HG02884 (cell line): Measurements from ENCODE around the gene EDAR.

Source experiments
- ATAC-seq: cut with Tn5 transposase; IDR thresholded peaks from one replicate; pipeline ENCODE4 v1.9.1; 2021; ENCODE audit warnings: mild to moderate bottlenecking, moderate library complexity; ENCODE audit not compliant: unreplicated experiment

EDAR gene

GRCh38 chr2:109005686-109006204 lies 16.7 kb upstream of the EDAR start:
- ATAC-seq, result no peak

- ATAC-seq, result no peak
Observed at GRCh38 chr2:109001201-109001600, 12.2 kb upstream of the EDAR start.

- ATAC-seq, result no peak
Observed at GRCh38 chr2:109000738-109001137, 11.7 kb upstream of the EDAR start.

GRCh38 chr2:108998911-108999310 lies 9.9 kb upstream of the EDAR start:
- ATAC-seq, result no peak

GRCh38 chr2:108994178-108994577 lies 5.2 kb upstream of the EDAR start:
- no peak for ATAC-seq

GRCh38 chr2:108993095-108993937 lies 4.3 kb upstream of the EDAR start:
- ATAC-seq, result no peak

GRCh38 chr2:108988076-108988795 lies 784 bp downstream of the EDAR start:
- no peak for ATAC-seq

GRCh38 chr2:108986916-108987510 lies 2.0 kb downstream of the EDAR start:
- ATAC-seq, result no peak

DNA sequence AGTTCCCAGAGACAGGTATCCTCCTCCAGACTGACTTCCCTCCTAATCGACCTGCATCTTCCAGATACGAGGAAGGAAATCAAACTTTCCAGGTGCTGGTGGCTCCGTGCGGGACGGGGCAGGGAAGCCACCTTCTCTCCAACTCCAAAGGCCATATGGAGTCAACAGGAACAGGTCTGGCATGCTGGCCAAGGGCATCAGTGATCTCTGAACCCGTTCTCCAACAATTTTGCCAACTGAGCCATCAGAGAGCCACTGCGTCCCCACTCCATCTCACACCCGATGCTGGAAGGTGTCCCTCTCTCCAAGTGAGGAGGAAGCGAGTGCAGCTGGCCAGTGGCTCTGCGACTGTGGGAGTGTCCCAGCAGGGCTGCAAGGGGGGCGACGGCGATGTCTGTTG lies 5.4 kb downstream of the EDAR start:
- no peak for ATAC-seq

- ATAC-seq, result no peak
Observed at GRCh38 chr2:108983061-108983460, 6.0 kb downstream of the EDAR start.

GRCh38 chr2:108982259-108982679 lies 6.8 kb downstream of the EDAR start:
- ATAC-seq, result no peak

DNA sequence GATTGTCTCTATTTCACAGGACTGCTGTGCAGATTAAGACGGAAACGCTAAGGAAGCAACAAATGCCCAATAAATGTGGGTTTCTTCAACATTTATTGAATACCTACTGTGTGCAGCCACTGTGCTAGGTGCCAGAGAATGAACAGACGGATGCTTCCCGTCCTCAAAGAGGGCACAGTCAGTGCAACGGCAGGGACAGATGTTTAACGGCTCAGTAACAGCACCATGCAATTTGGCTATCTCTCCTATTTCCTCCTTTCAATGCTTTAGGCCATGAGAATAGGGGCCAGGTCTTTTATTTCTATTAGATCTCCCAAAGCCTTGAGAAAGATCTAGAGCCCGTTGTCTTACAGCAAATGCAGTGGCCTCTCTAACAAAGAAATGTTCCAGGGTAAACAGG lies 7.2 kb downstream of the EDAR start:
- no peak for ATAC-seq

- no peak for ATAC-seq
Observed at GRCh38 chr2:108980076-108980475, 8.9 kb downstream of the EDAR start.

DNA sequence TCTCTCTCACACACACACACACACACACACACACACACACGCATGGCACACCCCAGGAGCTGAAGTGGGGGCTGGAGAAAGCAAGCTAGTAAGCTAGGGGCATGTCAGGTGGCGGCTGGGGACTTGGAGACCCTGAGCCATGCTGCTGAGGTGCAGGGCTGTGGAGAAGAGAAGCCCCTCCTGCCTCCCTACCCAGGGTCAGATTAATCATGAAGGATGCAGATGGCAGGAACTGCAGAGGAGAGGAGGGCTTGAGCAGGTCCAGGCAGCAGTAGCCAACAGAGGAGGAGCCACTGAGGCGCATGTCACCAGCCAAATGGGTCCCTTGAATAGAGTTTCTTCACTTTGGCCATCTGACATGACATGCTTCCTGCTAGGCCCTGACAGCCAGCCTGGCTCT lies 9.6 kb downstream of the EDAR start:
- no peak for ATAC-seq

DNA sequence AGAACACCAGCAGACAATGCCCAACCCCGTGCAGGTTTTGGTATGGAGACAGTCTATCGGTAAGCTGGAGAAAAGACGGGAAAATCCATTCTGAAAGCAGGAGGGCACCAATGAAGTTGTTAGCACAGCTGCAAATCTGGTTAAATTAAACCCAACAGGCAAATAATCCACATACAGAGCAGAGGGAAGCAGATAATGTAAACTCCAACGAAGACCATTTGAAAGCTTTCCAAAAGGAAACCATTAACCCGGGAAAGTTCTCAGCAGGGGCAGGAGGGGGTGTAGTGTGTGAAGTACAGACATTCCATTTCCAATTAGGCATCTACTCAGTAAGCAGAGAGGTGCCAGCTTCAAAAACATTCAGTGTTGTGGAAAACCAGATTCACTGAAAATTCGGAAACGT lies 10.3 kb downstream of the EDAR start:
- no peak for ATAC-seq

DNA sequence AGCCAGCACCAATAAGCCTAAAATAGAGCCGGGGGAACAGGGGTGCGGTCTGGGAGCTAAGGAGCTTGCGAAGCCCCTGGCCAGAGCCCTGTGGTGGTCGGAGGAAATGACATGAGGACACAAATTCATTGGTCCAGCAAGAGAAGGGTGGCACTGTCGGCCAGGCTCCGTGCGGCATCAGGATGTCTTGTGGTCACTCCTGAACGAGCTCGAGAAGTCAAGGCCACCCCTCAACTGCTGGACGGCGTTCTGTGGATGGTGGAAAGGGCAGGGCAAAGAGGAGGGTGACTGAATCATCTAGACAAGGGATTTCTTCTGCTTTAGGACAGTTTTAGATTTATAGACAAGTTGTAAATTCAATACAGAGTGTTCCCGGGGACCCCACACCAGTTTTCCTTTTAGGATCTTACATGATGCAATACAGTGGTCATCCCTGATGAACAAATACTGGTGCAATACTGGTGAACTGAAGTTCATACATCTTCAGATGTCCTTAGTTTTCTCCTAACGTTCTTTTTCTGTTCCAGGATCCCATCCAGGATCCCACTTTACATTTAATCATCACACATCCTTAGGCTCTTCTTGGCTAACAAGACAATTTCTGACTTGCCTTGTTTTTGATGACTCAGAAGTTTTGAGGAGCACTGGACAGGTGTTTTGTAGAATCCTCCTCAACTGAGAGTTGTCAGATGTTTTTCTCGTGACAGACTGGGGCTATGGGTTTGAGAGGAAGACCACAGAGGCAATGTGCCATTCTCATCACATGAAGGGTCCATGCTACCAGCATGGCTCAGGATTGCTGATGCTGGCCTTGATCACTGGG lies 13.2 kb downstream of the EDAR start:
- ATAC-seq, result no peak

- ATAC-seq, result no peak
Observed at GRCh38 chr2:108974674-108975073, 14.3 kb downstream of the EDAR start.

DNA sequence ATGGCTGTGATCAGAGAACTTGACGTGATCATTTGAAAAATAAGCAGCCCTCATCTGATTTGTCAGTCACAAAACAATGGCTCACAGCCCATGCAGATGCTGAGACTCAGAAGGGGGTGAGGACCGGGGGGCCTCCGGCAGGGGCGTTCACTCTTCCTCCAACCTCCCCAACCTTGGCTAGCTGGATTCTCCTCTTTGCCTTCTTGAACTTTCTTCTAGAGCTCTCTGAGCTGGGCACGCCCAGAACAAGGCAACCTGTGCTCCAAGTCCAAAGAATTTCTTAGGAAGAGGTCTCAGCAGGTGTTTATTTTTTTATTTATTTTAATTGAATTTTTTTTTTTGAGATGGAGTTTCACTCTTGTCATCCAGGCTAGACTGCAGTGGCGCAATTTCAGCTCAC lies 16.4 kb downstream of the EDAR start:
- ATAC-seq, result no peak

DNA sequence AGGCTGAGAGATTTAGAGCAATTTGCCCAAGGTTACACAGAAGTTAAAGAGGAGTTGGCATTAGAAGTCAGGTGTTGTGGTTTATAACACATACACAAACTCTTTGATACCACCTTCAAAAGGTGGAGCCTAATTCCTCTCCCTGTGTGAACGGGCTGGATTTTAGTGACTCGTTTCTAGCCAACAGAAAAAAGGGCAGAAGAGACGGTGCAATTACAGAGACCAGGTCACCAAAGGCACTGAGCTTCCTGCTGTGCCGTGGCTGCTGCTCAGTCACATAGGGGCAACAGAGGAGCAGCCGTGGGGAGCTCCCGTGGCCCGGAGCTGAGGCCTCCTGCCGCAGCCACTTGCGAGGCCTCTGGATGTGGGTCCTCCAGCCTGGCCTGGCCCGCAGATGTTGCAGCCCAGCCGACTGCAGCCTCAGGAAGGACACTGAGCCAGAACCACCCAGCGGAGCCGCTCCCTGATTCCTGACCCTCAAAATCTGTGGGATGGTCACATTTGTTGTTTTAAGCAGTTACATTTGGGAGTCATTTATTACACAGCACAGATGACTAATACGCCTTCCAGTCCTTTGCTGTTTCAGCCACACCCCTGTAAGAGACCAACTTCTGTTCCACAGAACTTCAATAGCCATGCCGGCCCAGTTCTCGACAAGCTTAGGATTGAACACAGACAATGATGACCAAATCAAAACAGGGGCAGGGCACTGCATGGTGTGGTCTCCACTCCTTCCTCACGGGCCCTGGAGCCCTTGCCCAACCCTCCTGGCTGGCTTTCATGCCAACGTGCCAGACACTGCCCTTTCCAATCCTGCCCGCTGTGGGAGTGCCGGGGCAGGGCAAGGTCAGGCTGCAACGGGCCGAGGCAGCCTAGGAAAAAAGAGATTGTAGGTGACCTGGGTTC lies 17.1 kb downstream of the EDAR start:
- ATAC-seq, result no peak

DNA sequence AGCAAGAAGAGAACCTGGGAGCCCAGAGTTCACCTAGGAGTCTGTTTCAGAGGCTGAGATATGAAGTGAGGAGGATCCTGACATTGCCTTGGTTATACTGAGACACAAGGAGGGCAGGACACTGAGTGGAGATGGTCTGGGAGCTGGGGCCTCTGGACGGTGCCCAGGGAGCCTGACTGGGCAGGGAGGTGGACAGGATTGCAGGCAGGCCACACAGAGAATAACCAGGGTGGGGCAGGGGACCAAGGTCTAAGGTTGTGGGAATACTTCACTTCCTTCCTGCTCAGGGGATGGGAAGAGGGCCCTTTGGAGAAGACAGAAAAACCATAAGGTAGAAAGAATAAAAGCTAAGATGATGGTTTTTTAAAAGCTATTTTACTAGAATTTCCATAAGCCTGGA lies 18.7 kb downstream of the EDAR start:
- no peak for ATAC-seq
